Caco-2 (cell line): ENCODE data around the gene MET. TPM values are rescaled to one million over a fixed set of nuclear protein-coding genes. Genes with fewer than 3 reads are reported as not detected.

Experiments
- BruUV-seq: library from RNA; stranded (reverse); fragments of 400-500 nt; replicated peaks from 2 replicates; lab custom pipeline; 2021; lab: Mats Ljungman, UMichigan
- CTCF ChIA-PET: fragments of 300-600 bp; sonication (Branson Sonifier 250); formaldehyde crosslinking; loops from one replicate; lab custom pipeline; 2022; ENCODE audit warnings: antibody characterized with exemption; lab: Charles Lee
- POLR2A ChIA-PET: fragments of 300-600 bp; sonication (Branson Sonifier 250); formaldehyde crosslinking; loops from one replicate; lab custom pipeline; 2022; ENCODE audit warnings: antibody characterized with exemption; lab: Charles Lee
- DNase-seq, 2 experiments: peaks; one replicate each; pipeline versions ENCODE4 v3.0.0 to v3.0.0-alpha.2; 2020 to 2022
- H3K27me3 ChIP-seq: replicated peaks from 2 replicates; pipeline ENCODE4 v1.6.0; 2011; ENCODE audit warnings: low read length; ENCODE audit not compliant: control insufficient read depth, insufficient read depth
- H3K36me3 ChIP-seq: 2 replicates; pipeline ENCODE4 v1.5.1; 2011; ENCODE audit warnings: low read length; ENCODE audit not compliant: control insufficient read depth, insufficient read depth
- H3K4me1 ChIP-seq: fragments of 250-450 bp; sonication (Bioruptor Pico); 2 replicates; pipeline ENCODE4 v1.5.1; 2020; ENCODE audit warnings: mild to moderate bottlenecking
- H3K4me3 ChIP-seq: 2 replicates; pipeline ENCODE4 v1.5.1; 2011; ENCODE audit warnings: low read depth, mild to moderate bottlenecking, control low read depth, low read length
- H3K9me3 ChIP-seq: fragments of 250-450 bp; sonication (Bioruptor Pico); 2 replicates; pipeline ENCODE4 v1.5.1; 2020; ENCODE audit warnings: mild to moderate bottlenecking, moderate library complexity
- H3K27ac Mint-ChIP-seq: one replicate; pipeline ENCODE4 v1.8.0; 2022; ENCODE audit warnings: mixed read lengths; ENCODE audit not compliant: unreplicated experiment
- H3K27me3 Mint-ChIP-seq: one replicate; pipeline ENCODE4 v1.8.0; 2022; ENCODE audit warnings: mixed read lengths; ENCODE audit not compliant: insufficient read depth, unreplicated experiment
- H3K36me3 Mint-ChIP-seq: one replicate; pipeline ENCODE4 v1.8.0; 2022; ENCODE audit warnings: mild to moderate bottlenecking, mixed read lengths; ENCODE audit not compliant: insufficient read depth, unreplicated experiment
- H3K4me1 Mint-ChIP-seq: one replicate; pipeline ENCODE4 v1.8.0; 2022; ENCODE audit warnings: low read depth, mixed read lengths; ENCODE audit not compliant: unreplicated experiment
- H3K4me3 Mint-ChIP-seq: one replicate; pipeline ENCODE4 v1.8.0; 2022; ENCODE audit warnings: mild to moderate bottlenecking, moderate library complexity, mixed read lengths; ENCODE audit not compliant: unreplicated experiment
- H3K9me3 Mint-ChIP-seq: one replicate; pipeline ENCODE4 v1.8.0; 2022; ENCODE audit warnings: mixed read lengths; ENCODE audit not compliant: unreplicated experiment
- CTCF ChIP-seq, 2 experiments: fragments of 200-600 bp in 1 of 2; IDR thresholded peaks; 1 replicate in 1 of 2; 2 replicates in 1 of 2; pipeline versions ENCODE4 v1.5.1 to v1.8.0; 2011 to 2022; ENCODE audit warnings: antibody characterized with exemption in 1 of 2, control low read depth in 1 of 2, inconsistent platforms in 1 of 2, low read depth in 1 of 2, low read length in 1 of 2, mild to moderate bottlenecking in 1 of 2, moderate library complexity in 1 of 2; ENCODE audit not compliant: insufficient read depth in 1 of 2, severe bottlenecking in 1 of 2, unreplicated experiment in 1 of 2
- intact Hi-C: fragments of 100-400 bp; cut with micrococcal nuclease; formaldehyde crosslinking; loops from one replicate; pipeline ENCODE4 v1.10.0; 2022; ENCODE audit not compliant: unreplicated experiment
- total RNA-seq: library from RNA; stranded (reverse); gene quantifications from 2 replicates; pipeline ENCODE4 v1.2.3, GENCODE V29; 2022

Gene MET
- total RNA-seq, 1 experiment from 2014 or later = 82.9 TPM

GRCh38 chr7:116630357-116630756 lies 41.6 kb upstream of the MET start:
- intact Hi-C loops = no loop called here
- no TSS peak for BruUV-seq
- no peak for TF ChIP-seq CTCF (IDR thresholded peaks at IDR 0.05; ENCODE audit: insufficient read depth in 1 of 2, low read depth in 1 of 2, low read length in 1 of 2, severe bottlenecking in 1 of 2, unreplicated experiment in 1 of 2)
- H3K4me3 ChIP-seq = no peak overlapping the region
- no peaks in the 10 kb centered on the region for H3K27me3 ChIP-seq
- no peaks in the 10 kb centered on the region for H3K36me3 ChIP-seq
- no peaks in the 10 kb centered on the region for H3K36me3 Mint-ChIP-seq
- no peaks in the 10 kb centered on the region for H3K4me1 ChIP-seq
- H3K27me3 Mint-ChIP-seq = peaks cover 2% of the 10 kb centered on the region
- H3K9me3 ChIP-seq = no peaks in the 10 kb centered on the region
- no peak overlapping the region for H3K27ac Mint-ChIP-seq
- ChIA-PET POLR2A (no interaction called here), CTCF (no interaction called here)
- H3K4me1 Mint-ChIP-seq = peaks cover 7% of the 10 kb centered on the region
- H3K9me3 Mint-ChIP-seq = peaks cover 6% of the 10 kb centered on the region
- H3K4me3 Mint-ChIP-seq = peak overlapping the region; percentile 2
- no peak for DNase-seq

- peaks cover 7% of the 10 kb centered on the region for H3K4me1 Mint-ChIP-seq
- DNase-seq = peak; percentile 16 to 49
- Histone ChIP-seq H3K4me1 (no peaks in the 10 kb centered on the region), H3K36me3 (no peaks in the 10 kb centered on the region), H3K4me3 (no peak overlapping the region), H3K9me3 (no peaks in the 10 kb centered on the region), H3K27me3 (no peaks in the 10 kb centered on the region)
- no peaks in the 10 kb centered on the region for H3K36me3 Mint-ChIP-seq
- H3K27me3 Mint-ChIP-seq = no peaks in the 10 kb centered on the region
- TF ChIP-seq CTCF (IDR thresholded peaks at IDR 0.05; ENCODE audit: insufficient read depth in 1 of 2, low read depth in 1 of 2, low read length in 1 of 2, severe bottlenecking in 1 of 2, unreplicated experiment in 1 of 2) = no peak
- no TSS peak for BruUV-seq
- H3K27ac Mint-ChIP-seq = no peak overlapping the region
- intact Hi-C loops = no loop called here
- no peaks in the 10 kb centered on the region for H3K9me3 Mint-ChIP-seq
- CTCF ChIA-PET = no interaction called here
- POLR2A ChIA-PET = no interaction called here
- peak overlapping the region; percentile 2 for H3K4me3 Mint-ChIP-seq
These were observed 40.9 kb upstream of the MET start for GRCh38 chr7:116630932-116631671.

GRCh38 chr7:116631676-116632075 lies 40.3 kb upstream of the MET start:
- H3K27ac Mint-ChIP-seq = no peak overlapping the region
- BruUV-seq = no TSS peak
- POLR2A ChIA-PET = interaction anchor here (0.6 kb wide), 1 partner anchor 23 kb away, joined by 4 read pairs; no protein-coding TSS in a partner anchor

More at GRCh38 chr7:116631676-116632075, 40.3 kb upstream of the MET start:
- Histone ChIP-seq H3K4me1 (no peaks in the 10 kb centered on the region), H3K9me3 (no peaks in the 10 kb centered on the region), H3K27me3 (no peaks in the 10 kb centered on the region), H3K36me3 (no peaks in the 10 kb centered on the region), H3K4me3 (no peak overlapping the region)
- H3K4me3 Mint-ChIP-seq = no peak overlapping the region
- intact Hi-C loops = no loop called here
- no peaks in the 10 kb centered on the region for H3K27me3 Mint-ChIP-seq
- no peaks in the 10 kb centered on the region for H3K36me3 Mint-ChIP-seq
- CTCF ChIA-PET = no interaction called here
- H3K9me3 Mint-ChIP-seq = no peaks in the 10 kb centered on the region
- TF ChIP-seq CTCF (IDR thresholded peaks at IDR 0.05; ENCODE audit: insufficient read depth in 1 of 2, low read depth in 1 of 2, low read length in 1 of 2, severe bottlenecking in 1 of 2, unreplicated experiment in 1 of 2) = no peak
- no peak for DNase-seq
- H3K4me1 Mint-ChIP-seq = peaks cover 7% of the 10 kb centered on the region
